Lung (tissue), 12 donors: ENCODE data around the gene NUB1. TPM values are rescaled to one million over a fixed set of nuclear protein-coding genes. Genes with fewer than 3 reads are reported as not detected.

Experiments
- ATAC-seq: fragments of 200-7000 bp; cut with Tn5 transposase; one replicate; pipeline ENCODE4 v1.9.1; 2020; ENCODE audit warnings: moderate number of reproducible peaks; ENCODE audit not compliant: insufficient read depth, low FRiP score
- DNase-seq, 3 donors: peaks; one replicate each; pipeline ENCODE4 v3.0.0-alpha.2; 2013 to 2017
- H3K27ac ChIP-seq, 2 donors: one replicate each; pipeline ENCODE4 v1.5.1; 2013; ENCODE audit warnings: mild to moderate bottlenecking in 2 of 2, moderate library complexity in 2 of 2, control low read depth in 1 of 2, inconsistent platforms in 1 of 2, low read depth in 1 of 2, low read length in 1 of 2
- H3K27me3 ChIP-seq, 3 donors: one replicate each; pipeline ENCODE4 v1.5.1; 2013; ENCODE audit warnings: low read length in 2 of 3; ENCODE audit not compliant: control insufficient read depth in 3 of 3, insufficient read depth in 3 of 3
- H3K36me3 ChIP-seq, 4 donors: one replicate each; pipeline ENCODE4 v1.5.1; 2013; ENCODE audit warnings: low read length in 4 of 4, mild to moderate bottlenecking in 1 of 4, moderate library complexity in 1 of 4; ENCODE audit not compliant: control insufficient read depth in 4 of 4, insufficient read depth in 4 of 4
- H3K4me1 ChIP-seq, 5 donors: one replicate each; pipeline ENCODE4 v1.5.1; 2013; ENCODE audit warnings: low read length in 5 of 5, mild to moderate bottlenecking in 2 of 5, moderate library complexity in 1 of 5; ENCODE audit not compliant: control insufficient read depth in 5 of 5, insufficient read depth in 5 of 5
- H3K4me3 ChIP-seq: one replicate; pipeline ENCODE4 v1.5.1; 2013; ENCODE audit warnings: mild to moderate bottlenecking, control low read depth, moderate library complexity
- H3K9ac ChIP-seq, 2 donors: one replicate each; pipeline ENCODE4 v1.5.1; 2013; ENCODE audit warnings: low read length in 2 of 2, control low read depth in 1 of 2; ENCODE audit not compliant: insufficient read depth in 1 of 2
- H3K9me3 ChIP-seq, 4 donors: one replicate each; pipeline ENCODE4 v1.5.1; 2013; ENCODE audit warnings: low read length in 3 of 4, mild to moderate bottlenecking in 1 of 4, moderate library complexity in 1 of 4; ENCODE audit not compliant: control insufficient read depth in 4 of 4, insufficient read depth in 3 of 4
- WGBS, 2 donors: extraction: QIAGEN DNeasy Blood & Tissue Kit; methylation state at CpG; one replicate each; pipeline ENCODE4 v1.1.7; 2013; 5-methylcytosine and 5-hydroxymethylcytosine counted together
- polyA plus RNA-seq, 2 donors: library from polyadenylated mRNA; stranded (reverse); fragments of 200-250 nt; gene quantifications; one replicate each; pipeline ENCODE4 v1.2.1, GENCODE V29; 2013
- total RNA-seq, 2 donors: library from RNA; depleted of rRNA in 1 of 2; stranded (reverse); fragments of >200 nt in 1 of 2; gene quantifications; one replicate each; pipeline ENCODE4 v1.2.1, GENCODE V29; 2014 to 2021
- TF ChIP-seq, protein P1 (sequence below): IDR thresholded peaks from 2 replicates; pipeline ENCODE4 v1.5.1; 2012; ENCODE audit warnings: mild to moderate bottlenecking; ENCODE audit errors: control extremely low read depth, extremely low read depth
- donor health status: control.
- donor health status: control.
- donor health status: Bipolar disorder and iron deficiency.
- donor health status: healthy.
- donor health status: DM: yes; HTN: yes; CAD: no.

Gene NUB1
- total and polyA plus RNA-seq, 4 donors, result 22.6 to 47.4 (median 34.6) TPM

DNA sequence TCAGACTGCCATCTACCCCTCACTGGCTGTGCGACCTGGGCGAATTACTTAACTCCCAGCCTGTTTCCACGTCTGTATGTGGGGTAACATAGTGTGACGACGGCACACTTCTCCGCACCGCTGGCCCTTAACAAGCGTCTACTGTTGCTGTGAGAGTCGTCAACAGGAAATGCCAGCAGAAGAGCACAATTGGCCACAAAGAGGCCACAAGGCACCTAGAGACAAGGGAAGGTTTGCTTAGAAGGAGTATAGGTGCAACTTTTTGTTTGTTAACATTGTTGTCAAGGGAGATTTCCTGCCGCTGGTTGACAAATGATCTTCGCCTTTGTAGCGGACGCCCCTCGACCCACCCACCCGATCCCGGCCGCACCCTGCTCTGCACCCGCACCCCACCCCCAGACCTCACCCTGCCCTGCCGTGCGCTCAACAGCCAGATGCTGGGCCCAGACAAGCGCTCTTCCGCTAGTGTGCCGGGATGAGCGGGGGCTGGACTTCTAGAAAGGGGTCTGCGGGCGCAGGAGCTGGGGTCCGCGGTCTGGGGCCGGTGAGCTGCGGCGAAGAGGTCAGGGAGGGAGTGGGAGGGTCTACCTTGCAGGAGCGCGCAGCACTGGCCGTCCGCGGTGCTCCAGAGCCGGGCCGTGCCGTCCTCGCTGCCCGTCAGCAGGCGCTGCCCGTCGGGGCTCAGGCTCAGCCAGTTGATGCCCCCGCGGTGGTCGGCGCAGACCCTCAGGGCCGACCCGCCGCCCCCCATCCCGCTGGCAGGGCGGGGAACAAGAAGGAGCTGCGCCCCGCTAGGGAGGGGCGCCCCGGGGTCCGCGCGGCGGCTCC, 67.4 kb downstream of the NUB1 start:
- H3K9me3 ChIP-seq, result peaks cover 0 to 2% (median 0%) of the 10 kb centered on the region in 4 donors
- H3K9ac ChIP-seq, result peak overlapping the region in 1 of 2 donors; percentile 59
- DNase-seq (peak; percentile 42 to 74 (median 66)), ATAC-seq (no peak)
- H3K4me1 ChIP-seq, result peaks cover 0 to 26% (median 7%) of the 10 kb centered on the region in 5 donors
- peaks cover 0 to 5% (median 0%) of the 10 kb centered on the region in 3 donors for H3K27me3 ChIP-seq
- WGBS, 2 donors, result 8 to 10% methylated on average over 47 to 61 of the region's 61 CpGs
- TF ChIP-seq, protein P1, sequence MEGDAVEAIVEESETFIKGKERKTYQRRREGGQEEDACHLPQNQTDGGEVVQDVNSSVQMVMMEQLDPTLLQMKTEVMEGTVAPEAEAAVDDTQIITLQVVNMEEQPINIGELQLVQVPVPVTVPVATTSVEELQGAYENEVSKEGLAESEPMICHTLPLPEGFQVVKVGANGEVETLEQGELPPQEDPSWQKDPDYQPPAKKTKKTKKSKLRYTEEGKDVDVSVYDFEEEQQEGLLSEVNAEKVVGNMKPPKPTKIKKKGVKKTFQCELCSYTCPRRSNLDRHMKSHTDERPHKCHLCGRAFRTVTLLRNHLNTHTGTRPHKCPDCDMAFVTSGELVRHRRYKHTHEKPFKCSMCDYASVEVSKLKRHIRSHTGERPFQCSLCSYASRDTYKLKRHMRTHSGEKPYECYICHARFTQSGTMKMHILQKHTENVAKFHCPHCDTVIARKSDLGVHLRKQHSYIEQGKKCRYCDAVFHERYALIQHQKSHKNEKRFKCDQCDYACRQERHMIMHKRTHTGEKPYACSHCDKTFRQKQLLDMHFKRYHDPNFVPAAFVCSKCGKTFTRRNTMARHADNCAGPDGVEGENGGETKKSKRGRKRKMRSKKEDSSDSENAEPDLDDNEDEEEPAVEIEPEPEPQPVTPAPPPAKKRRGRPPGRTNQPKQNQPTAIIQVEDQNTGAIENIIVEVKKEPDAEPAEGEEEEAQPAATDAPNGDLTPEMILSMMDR, result no peak
- H3K27ac ChIP-seq, result no peak overlapping the region
- no peak overlapping the region for H3K4me3 ChIP-seq
- no peaks in the 10 kb centered on the region for H3K36me3 ChIP-seq

DNA sequence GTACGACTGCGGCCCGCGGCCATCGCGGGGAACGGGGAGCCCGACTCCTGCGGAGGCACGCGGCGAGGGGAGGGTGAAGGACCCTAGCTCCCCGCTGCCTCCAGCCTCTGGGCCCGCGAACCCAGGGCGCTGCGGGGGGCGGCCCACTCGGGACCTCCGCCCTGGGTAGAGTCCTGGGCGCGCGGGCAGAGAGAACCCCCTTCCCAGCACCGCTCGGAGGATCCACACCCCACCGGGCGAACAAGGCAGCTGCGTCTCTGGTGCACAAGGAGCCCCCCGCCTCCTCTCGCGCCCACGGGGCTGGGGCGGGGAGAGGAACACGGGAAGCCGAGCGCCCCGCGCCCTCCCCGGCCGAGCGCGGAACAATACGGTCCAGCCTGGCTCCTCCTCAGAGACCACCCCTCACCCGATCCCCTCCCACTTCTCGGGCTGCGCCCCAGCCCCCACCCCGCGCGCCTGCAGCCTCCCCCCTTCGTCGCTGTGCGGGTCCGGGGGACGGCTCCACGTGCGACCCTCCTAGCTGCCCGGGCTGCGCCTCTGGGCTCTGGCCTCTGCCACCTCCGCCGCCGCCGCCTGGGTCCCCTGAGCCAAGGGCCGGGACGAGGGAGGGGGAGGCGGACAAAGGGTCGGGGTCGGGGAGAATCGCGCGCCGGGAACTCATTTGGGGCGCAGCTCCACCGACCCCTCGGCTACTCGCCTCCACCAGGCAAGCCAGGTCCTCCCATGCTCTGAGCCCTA, 68.2 kb downstream of the NUB1 start, which contains the start of gene WDR86:
TSS of gene WDR86 (minus strand) at position 372 of the 738 bp plus-strand sequence. CDS start 449 bp downstream, outside the sequence.
- peak within 1 kb of the TSS in 1 of 2 donors; percentile 59 for H3K9ac ChIP-seq
- no peak for ATAC-seq
- TF ChIP-seq, protein P1, result no peak
- DNase-seq, result peak; percentile 85 to 90 (median 88)
- peaks cover 0 to 18% (median 2%) of the 10 kb centered on the region in 5 donors for H3K4me1 ChIP-seq
- WGBS, 2 donors, result 1 to 2% methylated on average over 55 to 75 of the region's 75 CpGs
- H3K27ac ChIP-seq, result no peak within 1 kb of the TSS
- no peak within 1 kb of the TSS for H3K4me3 ChIP-seq
- peaks cover 0 to 5% (median 0%) of the 10 kb centered on the region in 3 donors for H3K27me3 ChIP-seq
- H3K9me3 ChIP-seq, result peaks cover 0 to 2% (median 0%) of the 10 kb centered on the region in 4 donors
- H3K36me3 ChIP-seq, result no peaks in the 10 kb centered on the region

DNA sequence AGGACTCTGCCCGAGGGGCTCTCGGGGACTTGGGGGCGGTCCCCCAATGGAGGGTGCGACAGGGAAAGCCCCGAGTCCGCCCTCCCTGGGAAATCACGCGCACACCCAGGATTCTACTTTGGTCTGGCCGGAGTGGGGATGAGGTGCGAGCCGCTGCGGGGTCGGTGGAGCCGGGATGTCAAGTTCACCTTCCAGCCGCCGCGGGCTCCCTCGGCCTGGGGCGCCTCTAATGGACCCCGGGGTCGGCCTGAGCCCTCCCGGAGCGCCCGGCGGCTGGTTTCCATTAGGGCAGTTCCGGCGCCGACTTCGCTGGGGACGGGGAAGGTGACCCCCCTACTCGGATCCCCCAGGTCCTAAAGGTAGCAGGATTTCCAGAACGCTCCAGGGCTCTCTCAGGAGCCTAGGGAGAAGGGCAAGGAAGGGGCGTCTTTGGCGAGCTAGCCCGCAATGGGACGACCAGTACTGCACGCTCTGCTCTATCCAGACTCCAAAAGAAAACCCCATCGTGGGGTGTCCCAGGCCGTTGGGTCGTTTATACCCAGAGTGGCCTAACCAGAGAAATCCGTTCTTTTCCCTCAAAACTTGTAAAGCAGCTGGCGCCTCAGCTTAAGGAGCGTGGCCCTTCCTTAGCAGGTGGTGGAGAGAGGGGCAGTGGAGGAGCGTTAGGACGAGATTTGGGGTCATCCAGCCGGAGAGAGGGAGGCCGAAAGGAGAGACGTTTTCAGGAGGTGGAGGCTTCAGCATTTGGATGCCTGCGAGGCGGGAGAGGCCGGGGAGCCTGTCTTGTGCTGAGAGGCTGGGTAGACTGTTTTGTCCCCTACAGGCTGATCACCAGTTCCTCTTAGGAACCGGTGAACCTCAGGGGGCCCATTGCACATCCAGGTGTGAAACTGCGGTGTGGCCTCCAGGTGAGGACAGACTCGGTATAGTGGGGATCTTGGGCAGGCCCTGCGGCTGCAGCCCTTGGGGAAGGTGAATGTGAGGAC, 69.1 kb downstream of the NUB1 start:
- 22 to 26% methylated on average over 55 of the region's 55 CpGs for WGBS, 2 donors

More for the DNA sequence above, 69.1 kb downstream of the NUB1 start:
- peaks cover 0 to 5% (median 0%) of the 10 kb centered on the region in 3 donors for H3K27me3 ChIP-seq
- peaks cover 0 to 16% (median 5%) of the 10 kb centered on the region in 5 donors for H3K4me1 ChIP-seq
- DNase-seq (peak; percentile 77 to 78 (median 78)), ATAC-seq (no peak)
- peak overlapping the region in 1 of 2 donors; percentile 28 for H3K9ac ChIP-seq
- H3K27ac ChIP-seq, result no peak overlapping the region
- TF ChIP-seq, protein P1, result no peak
- H3K4me3 ChIP-seq, result no peak overlapping the region
- no peaks in the 10 kb centered on the region for H3K36me3 ChIP-seq
- H3K9me3 ChIP-seq, result no peaks in the 10 kb centered on the region
